IMR-90 (cell line): Measurements from ENCODE around the gene ZBTB7B. TPM values are rescaled to one million over a fixed set of nuclear protein-coding genes. Genes with fewer than 3 reads are reported as not detected.

Experiments used
- ATAC-seq: fragments of 200-7000 bp; cut with Tn5 transposase; 2 replicates; pipeline ENCODE4 v1.9.1; 2020; ENCODE audit warnings: low read depth, mild to moderate bottlenecking, moderate library complexity
- BruUV-seq: library from RNA; stranded (reverse); fragments of 400-500 nt; replicated peaks from 2 replicates; lab custom pipeline; 2021; lab: Mats Ljungman, UMichigan
- CTCF ChIA-PET: fragments of 300-600 bp; formaldehyde crosslinking; extraction: SDS; loops from one replicate; lab custom pipeline; 2021; ENCODE audit warnings: antibody characterized with exemption; lab: Yijun Ruan, JAX
- POLR2A ChIA-PET: fragments of 300-600 bp; sonication (Branson Sonifier 250); formaldehyde crosslinking; loops from one replicate; lab custom pipeline; 2022; ENCODE audit warnings: antibody characterized with exemption; ENCODE audit not compliant: unreplicated experiment; lab: Charles Lee
- DNase-seq: peaks from one replicate; pipeline ENCODE4 v3.0.0; 2013
- H2AFZ ChIP-seq: replicated peaks from 2 replicates; pipeline ENCODE3; 2013; ENCODE audit warnings: low read length, mild to moderate bottlenecking; ENCODE audit not compliant: poor library complexity
- H2AK5ac ChIP-seq: 2 replicates; pipeline ENCODE4 v1.6.1; 2013; ENCODE audit warnings: low read depth, low read length, inconsistent platforms
- H2AK9ac ChIP-seq: replicated peaks from 2 replicates; pipeline ENCODE3; 2013; ENCODE audit warnings: mild to moderate bottlenecking, low read depth, low read length, moderate library complexity; ENCODE audit not compliant: poor library complexity
- H2BK120ac ChIP-seq: 2 replicates; pipeline ENCODE4 v1.6.1; 2013; ENCODE audit warnings: low read depth, low read length, inconsistent platforms
- H2BK15ac ChIP-seq: 3 replicates; pipeline ENCODE4 v1.6.1; 2013; ENCODE audit warnings: low read depth, low read length, inconsistent platforms
- H2BK20ac ChIP-seq: 2 replicates; pipeline ENCODE4 v1.6.1; 2013; ENCODE audit warnings: low read depth, mild to moderate bottlenecking, inconsistent platforms, low read length, moderate library complexity
- H2BK5ac ChIP-seq: 2 replicates; pipeline ENCODE4 v1.6.1; 2013; ENCODE audit warnings: mild to moderate bottlenecking, low read depth, low read length, inconsistent platforms; ENCODE audit not compliant: poor library complexity, severe bottlenecking
- H3K14ac ChIP-seq: replicated peaks from 2 replicates; pipeline ENCODE4 v1.6.1; 2013; ENCODE audit warnings: low read depth, low read length, inconsistent platforms
- H3K18ac ChIP-seq: 2 replicates; pipeline ENCODE4 v1.6.1; 2013; ENCODE audit warnings: low read depth, low read length, control low read depth
- H3K23ac ChIP-seq: 2 replicates; pipeline ENCODE4 v1.6.1; 2013; ENCODE audit warnings: low read depth, low read length, inconsistent platforms
- H3K27ac ChIP-seq: 2 replicates; pipeline ENCODE4 v1.5.1; 2013; ENCODE audit warnings: mild to moderate bottlenecking, control low read depth, low read length; ENCODE audit not compliant: insufficient read depth
- H3K27me3 ChIP-seq: 2 replicates; pipeline ENCODE4 v1.6.1; 2013; ENCODE audit warnings: low read length; ENCODE audit not compliant: control insufficient read depth, insufficient read depth
- H3K36me3 ChIP-seq: 2 replicates; pipeline ENCODE4 v1.6.1; 2013; ENCODE audit warnings: low read length, mixed read lengths; ENCODE audit not compliant: control insufficient read depth, insufficient read depth
- H3K4ac ChIP-seq: 2 replicates; pipeline ENCODE4 v1.6.1; 2013; ENCODE audit warnings: low read depth, low read length, inconsistent platforms
- H3K4me1 ChIP-seq: 2 replicates; pipeline ENCODE4 v1.6.1; 2013; ENCODE audit warnings: low read length, mixed read lengths; ENCODE audit not compliant: control insufficient read depth, insufficient read depth
- H3K4me2 ChIP-seq: 2 replicates; pipeline ENCODE4 v1.6.1; 2013; ENCODE audit warnings: low read depth, mild to moderate bottlenecking, control low read depth, low read length, moderate library complexity
- H3K4me3 ChIP-seq: 2 replicates; pipeline ENCODE4 v1.5.1; 2013; ENCODE audit warnings: low read depth, mild to moderate bottlenecking, control low read depth, low read length, moderate library complexity; ENCODE audit not compliant: insufficient read depth
- H3K56ac ChIP-seq: 2 replicates; pipeline ENCODE4 v1.6.1; 2013; ENCODE audit warnings: low read length, inconsistent platforms; ENCODE audit not compliant: insufficient read depth; ENCODE audit errors: extremely low read depth
- H3K79me1 ChIP-seq, 2 experiments: 2 replicates each; pipeline ENCODE4 v1.6.1; 2013; ENCODE audit warnings: low read length in 2 of 2, inconsistent platforms in 1 of 2, low read depth in 1 of 2
- H3K9ac ChIP-seq: 2 replicates; pipeline ENCODE4 v1.6.1; 2013; ENCODE audit warnings: low read depth, low read length, control low read depth
- H3K9me1 ChIP-seq: 2 replicates; pipeline ENCODE4 v1.6.1; 2013; ENCODE audit warnings: low read length, inconsistent platforms; ENCODE audit not compliant: insufficient read depth
- H3K9me3 ChIP-seq: 2 replicates; pipeline ENCODE4 v1.6.1; 2013; ENCODE audit warnings: low read length; ENCODE audit not compliant: control insufficient read depth, insufficient read depth
- H4K20me1 ChIP-seq: 2 replicates; pipeline ENCODE4 v1.6.1; 2013; ENCODE audit warnings: low read length, inconsistent platforms; ENCODE audit not compliant: insufficient read depth
- H4K5ac ChIP-seq: 2 replicates; pipeline ENCODE4 v1.6.1; 2013; ENCODE audit warnings: mild to moderate bottlenecking, low read depth, low read length, control low read depth
- H4K8ac ChIP-seq, 2 experiments: 2 replicates each; pipeline ENCODE4 v1.6.1; 2013; ENCODE audit warnings: low read depth in 2 of 2, low read length in 2 of 2, control low read depth in 1 of 2, inconsistent platforms in 1 of 2
- H4K91ac ChIP-seq: 2 replicates; pipeline ENCODE4 v1.6.1; 2013; ENCODE audit warnings: low read depth, low read length, inconsistent platforms; ENCODE audit not compliant: insufficient read depth
- CEBPB ChIP-seq: IDR thresholded peaks from 2 replicates; pipeline ENCODE4 v1.6.1; 2012; ENCODE audit warnings: low read depth, low read length, improper control_type of control experiment
- MAFK ChIP-seq: IDR thresholded peaks from 2 replicates; pipeline ENCODE4 v1.6.1; 2012; ENCODE audit warnings: low read depth, low read length, improper control_type of control experiment
- MAZ ChIP-seq: IDR thresholded peaks from 2 replicates; pipeline ENCODE4 v1.6.1; 2012; ENCODE audit warnings: low read depth, mild to moderate bottlenecking, low read length, improper control_type of control experiment, moderate library complexity, borderline replicate concordance
- MXI1 ChIP-seq: IDR thresholded peaks from 2 replicates; pipeline ENCODE4 v1.6.1; 2012; ENCODE audit warnings: low read depth, mild to moderate bottlenecking, low read length, moderate library complexity, borderline replicate concordance
- RFX5 ChIP-seq: IDR thresholded peaks from 2 replicates; pipeline ENCODE4 v1.8.0; 2012; ENCODE audit warnings: low read depth, mild to moderate bottlenecking, low read length, moderate library complexity
- WGBS, 2 experiments: methylation state at CpG; one replicate each; pipeline versions ENCODE4 v1.1.5 to v1.1.7; 2013; ENCODE audit warnings: missing lambda C conversion rate in 2 of 2; ENCODE audit not compliant: insufficient read length in 1 of 2; ENCODE audit errors: extremely low coverage in 2 of 2; 5-methylcytosine and 5-hydroxymethylcytosine counted together
- dilution Hi-C: fragments of 300-500 bp; cut with HindIII; formaldehyde crosslinking; loops from one replicate; pipeline ENCODE4 v1.14.3; 2018; ENCODE audit warnings: low sequenced_read_pairs; ENCODE audit not compliant: unreplicated experiment
- in situ Hi-C: fragments of 300-500 bp; cut with MboI; formaldehyde crosslinking; loops from 3 replicates; pipeline ENCODE4 v1.14.3; 2019; ENCODE audit warnings: low sequenced_read_pairs, inconsistent platforms, mixed read lengths
- intact Hi-C: fragments of 100-400 bp; cut with micrococcal nuclease; formaldehyde crosslinking; loops from 2 replicates; pipeline ENCODE4 v1.10.0; 2022
- polyA plus RNA-seq, 3 experiments: library from polyadenylated mRNA; depleted of rRNA; stranded (reverse); fragments of >200 nt; gene quantifications; 2 replicates each; pipeline ENCODE4 v1.2.3, GENCODE V29; 2012; ENCODE audit warnings: low replicate concordance in 1 of 3
- total RNA-seq: library from RNA; depleted of rRNA; stranded (reverse); fragments of >200 nt; gene quantifications from 2 replicates; pipeline ENCODE4 v1.2.3, GENCODE V29; 2012
- TF ChIP-seq, protein P1 (sequence below): fragments of 150-350 bp; IDR thresholded peaks from 2 replicates; pipeline ENCODE4 v1.6.1; 2016; ENCODE audit warnings: low read depth, mild to moderate bottlenecking, low read length, moderate library complexity, borderline replicate concordance
- TF ChIP-seq, protein P2 (sequence below): conservative IDR thresholded peaks from 2 replicates; pipeline ENCODE4 v1.5.1; 2012; ENCODE audit warnings: mild to moderate bottlenecking, low read depth, low read length, improper control_type of control experiment
- TF ChIP-seq, protein P3 (sequence below): fragments of 150-350 bp; IDR thresholded peaks from 2 replicates; pipeline ENCODE4 v1.6.1; 2017; ENCODE audit warnings: mild to moderate bottlenecking, antibody characterized with exemption, low read length, low read depth

The ZBTB7B gene
- total and polyA plus RNA-seq, 2 of the 4 experiments (the other 2 are of a cell fraction), result 7.7 to 17.4 TPM

DNA sequence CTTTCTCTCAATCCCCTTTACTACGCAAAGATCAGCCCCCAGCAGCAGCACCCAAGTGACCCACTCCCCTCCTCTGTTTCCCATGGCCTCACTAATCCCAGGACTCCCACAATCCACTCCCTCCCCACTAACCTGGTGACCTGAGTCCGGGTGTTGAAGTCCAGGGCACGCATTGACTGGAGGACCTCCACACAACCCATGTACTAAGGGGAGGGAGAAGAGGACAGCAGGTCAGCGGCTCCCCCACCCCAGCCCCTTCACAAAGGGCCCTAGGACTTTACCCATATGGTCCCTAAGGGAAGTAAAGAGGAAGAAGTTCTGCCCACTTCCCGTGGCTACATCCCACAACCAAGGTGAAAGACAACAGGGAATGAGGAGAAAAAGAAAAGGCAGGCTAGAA lies 33.4 kb upstream of the ZBTB7B start:
- intact Hi-C loops (no loop called here), in situ Hi-C loops (no loop called here), dilution Hi-C loops (no loop called here)
- Histone ChIP-seq H2BK15ac (peak overlapping the region; percentile 25; the same call in 1 of the 3 replicates), H2AK9ac (peak overlapping the region; percentile 99), H3K14ac (peak overlapping the region; percentile 95), H3K9ac (peak overlapping the region; percentile 87), H3K4me3 (peak overlapping the region; percentile 65), H3K4me2 (peak overlapping the region; percentile 97), H3K36me3 (peaks cover 39% of the 10 kb centered on the region), H3K9me1 (peaks cover 7% of the 10 kb centered on the region), H4K20me1 (peaks cover 47% of the 10 kb centered on the region), H2BK120ac (0 out of 2 replicates have a peak overlapping the region, but pooled peaks have one; percentile 21), H2AFZ (peak overlapping the region; percentile 18), H3K9me3 (no peaks in the 10 kb centered on the region), H3K56ac (peak overlapping the region; percentile 79), H3K79me1 (peaks cover 19 to 67% of the 10 kb centered on the region in 2 experiments), H3K18ac (peak overlapping the region; percentile 6; the same call in 1 of the 2 replicates), H4K8ac (peak overlapping the region in 1 of 2 experiments; percentile 64; a peak in 1 of 4 replicates), H2BK5ac (peak overlapping the region; percentile 87), H3K4ac (peak overlapping the region; percentile 92), H3K27me3 (no peaks in the 10 kb centered on the region), H3K27ac (peak overlapping the region; percentile 84), H3K4me1 (peaks cover 18% of the 10 kb centered on the region), H4K91ac (peak overlapping the region; percentile 66), H3K23ac (peak overlapping the region; percentile 85), H2BK20ac (no peak overlapping the region), H2AK5ac (peak overlapping the region; percentile 85), H4K5ac (no peak overlapping the region)
- ATAC-seq (no peak), DNase-seq (no peak)
- no peak for TF ChIP-seq MXI1
- TF ChIP-seq, protein P1, sequence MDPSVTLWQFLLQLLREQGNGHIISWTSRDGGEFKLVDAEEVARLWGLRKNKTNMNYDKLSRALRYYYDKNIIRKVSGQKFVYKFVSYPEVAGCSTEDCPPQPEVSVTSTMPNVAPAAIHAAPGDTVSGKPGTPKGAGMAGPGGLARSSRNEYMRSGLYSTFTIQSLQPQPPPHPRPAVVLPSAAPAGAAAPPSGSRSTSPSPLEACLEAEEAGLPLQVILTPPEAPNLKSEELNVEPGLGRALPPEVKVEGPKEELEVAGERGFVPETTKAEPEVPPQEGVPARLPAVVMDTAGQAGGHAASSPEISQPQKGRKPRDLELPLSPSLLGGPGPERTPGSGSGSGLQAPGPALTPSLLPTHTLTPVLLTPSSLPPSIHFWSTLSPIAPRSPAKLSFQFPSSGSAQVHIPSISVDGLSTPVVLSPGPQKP, result no peak
- TF ChIP-seq, protein P2, sequence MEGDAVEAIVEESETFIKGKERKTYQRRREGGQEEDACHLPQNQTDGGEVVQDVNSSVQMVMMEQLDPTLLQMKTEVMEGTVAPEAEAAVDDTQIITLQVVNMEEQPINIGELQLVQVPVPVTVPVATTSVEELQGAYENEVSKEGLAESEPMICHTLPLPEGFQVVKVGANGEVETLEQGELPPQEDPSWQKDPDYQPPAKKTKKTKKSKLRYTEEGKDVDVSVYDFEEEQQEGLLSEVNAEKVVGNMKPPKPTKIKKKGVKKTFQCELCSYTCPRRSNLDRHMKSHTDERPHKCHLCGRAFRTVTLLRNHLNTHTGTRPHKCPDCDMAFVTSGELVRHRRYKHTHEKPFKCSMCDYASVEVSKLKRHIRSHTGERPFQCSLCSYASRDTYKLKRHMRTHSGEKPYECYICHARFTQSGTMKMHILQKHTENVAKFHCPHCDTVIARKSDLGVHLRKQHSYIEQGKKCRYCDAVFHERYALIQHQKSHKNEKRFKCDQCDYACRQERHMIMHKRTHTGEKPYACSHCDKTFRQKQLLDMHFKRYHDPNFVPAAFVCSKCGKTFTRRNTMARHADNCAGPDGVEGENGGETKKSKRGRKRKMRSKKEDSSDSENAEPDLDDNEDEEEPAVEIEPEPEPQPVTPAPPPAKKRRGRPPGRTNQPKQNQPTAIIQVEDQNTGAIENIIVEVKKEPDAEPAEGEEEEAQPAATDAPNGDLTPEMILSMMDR, result no peak
- TF ChIP-seq, protein P3, sequence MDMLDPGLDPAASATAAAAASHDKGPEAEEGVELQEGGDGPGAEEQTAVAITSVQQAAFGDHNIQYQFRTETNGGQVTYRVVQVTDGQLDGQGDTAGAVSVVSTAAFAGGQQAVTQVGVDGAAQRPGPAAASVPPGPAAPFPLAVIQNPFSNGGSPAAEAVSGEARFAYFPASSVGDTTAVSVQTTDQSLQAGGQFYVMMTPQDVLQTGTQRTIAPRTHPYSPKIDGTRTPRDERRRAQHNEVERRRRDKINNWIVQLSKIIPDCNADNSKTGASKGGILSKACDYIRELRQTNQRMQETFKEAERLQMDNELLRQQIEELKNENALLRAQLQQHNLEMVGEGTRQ, result no peak
- no peak for TF ChIP-seq MAFK
- TF ChIP-seq MAZ, result no peak
- TF ChIP-seq CEBPB, result no peak
- no peak for TF ChIP-seq RFX5
- CTCF ChIA-PET, result interaction anchor here (1.2 to 2.2 kb wide), 2 partner anchors 30 to 48 kb away, joined by 3 to 9 read pairs; no protein-coding TSS in a partner anchor
- BruUV-seq, result no TSS peak
- 17% methylated on average over 1 of the region's 5 CpGs; no CpG with 5 or more reads in 1 of the 2 experiments for WGBS, 2 experiments
- POLR2A ChIA-PET, result interaction anchor here (2.0 kb wide), 1 partner anchor 8 kb away, joined by 17 read pairs; the partner anchor contains the start of gene PYGO2
